Liver (tissue), 3 donors: ENCODE data around the gene DSCAML1.

ENCODE experiments used
- ATF3 ChIP-seq: IDR thresholded peaks from 2 replicates; pipeline ENCODE4 v1.6.1; 2016; ENCODE audit warnings: antibody characterized with exemption
- CTCF ChIP-seq: fragments of 150-350 bp; IDR thresholded peaks from 2 replicates; pipeline ENCODE4 v1.5.1; 2017; ENCODE audit warnings: improper control_type of control experiment, low read depth, low read length; ENCODE audit not compliant: missing input control
- EGR1 ChIP-seq, 2 donors: IDR thresholded peaks; 2 replicates each; pipeline ENCODE4 v1.6.1; 2016 to 2018; ENCODE audit warnings: antibody characterized with exemption in 2 of 2, low read depth in 2 of 2
- GABPA ChIP-seq, 2 donors: IDR thresholded peaks in 1 of 2; conservative IDR thresholded peaks in 1 of 2; 2 replicates each; pipeline ENCODE4 v1.6.1; 2016; ENCODE audit warnings: antibody characterized with exemption in 2 of 2, mild to moderate bottlenecking in 1 of 2, moderate library complexity in 1 of 2
- HNF4A ChIP-seq, 2 donors: conservative IDR thresholded peaks; 2 replicates each; pipeline ENCODE4 v1.6.1; 2016; ENCODE audit warnings: antibody characterized with exemption in 2 of 2, mild to moderate bottlenecking in 2 of 2
- JUND ChIP-seq, 2 donors: IDR thresholded peaks; 2 replicates each; pipeline ENCODE4 v1.6.1; 2016; ENCODE audit warnings: antibody characterized with exemption in 2 of 2
- RAD21 ChIP-seq, 2 donors: IDR thresholded peaks; 2 replicates each; pipeline ENCODE4 v1.6.1; 2016; ENCODE audit warnings: antibody characterized with exemption in 2 of 2, mild to moderate bottlenecking in 2 of 2
- SP1 ChIP-seq: IDR thresholded peaks from 2 replicates; pipeline ENCODE4 v1.6.1; 2018; ENCODE audit warnings: antibody characterized with exemption, mild to moderate bottlenecking
- TF ChIP-seq, protein P1 (sequence below): IDR thresholded peaks from 2 replicates; pipeline ENCODE4 v1.6.1; 2016; ENCODE audit warnings: antibody characterized with exemption, mild to moderate bottlenecking
- TF ChIP-seq, protein P2 (sequence below): IDR thresholded peaks from 2 replicates; pipeline ENCODE4 v1.6.1; 2016; ENCODE audit warnings: antibody characterized with exemption
- TF ChIP-seq, protein P3 (sequence below): IDR thresholded peaks from 2 replicates; pipeline ENCODE4 v1.6.1; 2016; ENCODE audit warnings: antibody characterized with exemption
- donor health status: healthy.
- donor health status: healthy.

GRCh38 chr11:117792241-117792640 lies 4.8 kb downstream of the DSCAML1 start:
- TF ChIP-seq CTCF (no peak), SP1 (no peak), RAD21 (IDR thresholded peaks at IDR 0.05) (no peak), EGR1 (IDR thresholded peaks at IDR 0.05; ENCODE audit: low read depth in 2 of 2) (no peak), GABPA (IDR thresholded peaks at IDR 0.05 in 1 of 2, conservative IDR thresholded peaks at IDR 0.05 in 1 of 2) (no peak), ATF3 (no peak), JUND (IDR thresholded peaks at IDR 0.05) (no peak), HNF4A (conservative IDR thresholded peaks at IDR 0.05) (no peak)
- TF ChIP-seq, protein P1, sequence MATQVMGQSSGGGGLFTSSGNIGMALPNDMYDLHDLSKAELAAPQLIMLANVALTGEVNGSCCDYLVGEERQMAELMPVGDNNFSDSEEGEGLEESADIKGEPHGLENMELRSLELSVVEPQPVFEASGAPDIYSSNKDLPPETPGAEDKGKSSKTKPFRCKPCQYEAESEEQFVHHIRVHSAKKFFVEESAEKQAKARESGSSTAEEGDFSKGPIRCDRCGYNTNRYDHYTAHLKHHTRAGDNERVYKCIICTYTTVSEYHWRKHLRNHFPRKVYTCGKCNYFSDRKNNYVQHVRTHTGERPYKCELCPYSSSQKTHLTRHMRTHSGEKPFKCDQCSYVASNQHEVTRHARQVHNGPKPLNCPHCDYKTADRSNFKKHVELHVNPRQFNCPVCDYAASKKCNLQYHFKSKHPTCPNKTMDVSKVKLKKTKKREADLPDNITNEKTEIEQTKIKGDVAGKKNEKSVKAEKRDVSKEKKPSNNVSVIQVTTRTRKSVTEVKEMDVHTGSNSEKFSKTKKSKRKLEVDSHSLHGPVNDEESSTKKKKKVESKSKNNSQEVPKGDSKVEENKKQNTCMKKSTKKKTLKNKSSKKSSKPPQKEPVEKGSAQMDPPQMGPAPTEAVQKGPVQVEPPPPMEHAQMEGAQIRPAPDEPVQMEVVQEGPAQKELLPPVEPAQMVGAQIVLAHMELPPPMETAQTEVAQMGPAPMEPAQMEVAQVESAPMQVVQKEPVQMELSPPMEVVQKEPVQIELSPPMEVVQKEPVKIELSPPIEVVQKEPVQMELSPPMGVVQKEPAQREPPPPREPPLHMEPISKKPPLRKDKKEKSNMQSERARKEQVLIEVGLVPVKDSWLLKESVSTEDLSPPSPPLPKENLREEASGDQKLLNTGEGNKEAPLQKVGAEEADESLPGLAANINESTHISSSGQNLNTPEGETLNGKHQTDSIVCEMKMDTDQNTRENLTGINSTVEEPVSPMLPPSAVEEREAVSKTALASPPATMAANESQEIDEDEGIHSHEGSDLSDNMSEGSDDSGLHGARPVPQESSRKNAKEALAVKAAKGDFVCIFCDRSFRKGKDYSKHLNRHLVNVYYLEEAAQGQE = no peak
- TF ChIP-seq, protein P2, sequence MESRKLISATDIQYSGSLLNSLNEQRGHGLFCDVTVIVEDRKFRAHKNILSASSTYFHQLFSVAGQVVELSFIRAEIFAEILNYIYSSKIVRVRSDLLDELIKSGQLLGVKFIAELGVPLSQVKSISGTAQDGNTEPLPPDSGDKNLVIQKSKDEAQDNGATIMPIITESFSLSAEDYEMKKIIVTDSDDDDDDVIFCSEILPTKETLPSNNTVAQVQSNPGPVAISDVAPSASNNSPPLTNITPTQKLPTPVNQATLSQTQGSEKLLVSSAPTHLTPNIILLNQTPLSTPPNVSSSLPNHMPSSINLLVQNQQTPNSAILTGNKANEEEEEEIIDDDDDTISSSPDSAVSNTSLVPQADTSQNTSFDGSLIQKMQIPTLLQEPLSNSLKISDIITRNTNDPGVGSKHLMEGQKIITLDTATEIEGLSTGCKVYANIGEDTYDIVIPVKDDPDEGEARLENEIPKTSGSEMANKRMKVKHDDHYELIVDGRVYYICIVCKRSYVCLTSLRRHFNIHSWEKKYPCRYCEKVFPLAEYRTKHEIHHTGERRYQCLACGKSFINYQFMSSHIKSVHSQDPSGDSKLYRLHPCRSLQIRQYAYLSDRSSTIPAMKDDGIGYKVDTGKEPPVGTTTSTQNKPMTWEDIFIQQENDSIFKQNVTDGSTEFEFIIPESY = no peak
- TF ChIP-seq, protein P3, sequence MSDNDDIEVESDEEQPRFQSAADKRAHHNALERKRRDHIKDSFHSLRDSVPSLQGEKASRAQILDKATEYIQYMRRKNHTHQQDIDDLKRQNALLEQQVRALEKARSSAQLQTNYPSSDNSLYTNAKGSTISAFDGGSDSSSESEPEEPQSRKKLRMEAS = no peak
